ENCODE results near the gene LUZP2.
"Not testable (repeated sequence)": the region's sequence is repeated elsewhere in the genome, so short reads cannot be mapped to it uniquely, and the experiment has no call there.

- not testable (repeated sequence) for TF ChIP-seq CTCF, POLR2A (IDR thresholded peaks at IDR 0.05)
These were observed 503.1 kb downstream of the LUZP2 start for GRCh38 chr11:24999929-25000328.

All from tibial nerve (tissue), 3 donors.